ENCODE data around the gene SLC7A7.
"Not testable (repeated sequence)": the region's sequence is repeated elsewhere in the genome, so short reads cannot be mapped to it uniquely, and the experiment has no call there.

SLC7A7 gene

GRCh38 chr14:22814941-22815713, at the start of gene SLC7A7:
Gene SLC7A7 (minus strand): TSS chr14:22815435. CDS start chr14:22813398, 2,037 bp downstream.
- FAIRE-seq: no peak
- DNase-seq (ENCODE audit: insufficient read length, low spot score): no peak

GRCh38 chr14:22864979-22865378, 49.7 kb upstream of the SLC7A7 start:
- DNase-seq (ENCODE audit: insufficient read length, low spot score): no peak
- FAIRE-seq: no peak

- FAIRE-seq: no peak
These were observed 46.4 kb upstream of the SLC7A7 start for GRCh38 chr14:22861651-22862050.

GRCh38 chr14:22860377-22860776, 45.1 kb upstream of the SLC7A7 start:
- FAIRE-seq; DNase-seq (ENCODE audit: insufficient read length, low spot score): not testable (repeated sequence)

More at GRCh38 chr14:22861651-22862050, 46.4 kb upstream of the SLC7A7 start:
- DNase-seq (ENCODE audit: insufficient read length, low spot score): no peak

- FAIRE-seq: no peak
- DNase-seq (ENCODE audit: insufficient read length, low spot score): no peak
These were observed 41.2 kb upstream of the SLC7A7 start for GRCh38 chr14:22856428-22856827.

GRCh38 chr14:22854963-22855724, 39.9 kb upstream of the SLC7A7 start:
- DNase-seq (ENCODE audit: insufficient read length, low spot score) (no peak), FAIRE-seq (no peak)

GRCh38 chr14:22854296-22854695, 39.1 kb upstream of the SLC7A7 start:
- FAIRE-seq; DNase-seq (ENCODE audit: insufficient read length, low spot score): not testable (repeated sequence)

GRCh38 chr14:22852940-22853767, 37.9 kb upstream of the SLC7A7 start:
- FAIRE-seq (no peak), DNase-seq (ENCODE audit: insufficient read length, low spot score) (peak; percentile 56)

- FAIRE-seq: no peak
- no peak for DNase-seq (ENCODE audit: insufficient read length, low spot score)
These were observed 37.3 kb upstream of the SLC7A7 start for GRCh38 chr14:22852599-22852939.

GRCh38 chr14:22852178-22852577, 36.9 kb upstream of the SLC7A7 start:
- DNase-seq (ENCODE audit: insufficient read length, low spot score); FAIRE-seq: not testable (repeated sequence)

GRCh38 chr14:22850944-22851764, 35.9 kb upstream of the SLC7A7 start:
- FAIRE-seq: no peak
- DNase-seq (ENCODE audit: insufficient read length, low spot score): no peak

- DNase-seq (ENCODE audit: insufficient read length, low spot score): no peak
- no peak for FAIRE-seq
These were observed 34.1 kb upstream of the SLC7A7 start for GRCh38 chr14:22849212-22849819.

GRCh38 chr14:22848351-22849164, 33.3 kb upstream of the SLC7A7 start:
- FAIRE-seq: no peak

GRCh38 chr14:22847661-22848341, 32.6 kb upstream of the SLC7A7 start:
- DNase-seq (ENCODE audit: insufficient read length, low spot score): no peak
- FAIRE-seq: no peak

More at GRCh38 chr14:22848351-22849164, 33.3 kb upstream of the SLC7A7 start:
- no peak for DNase-seq (ENCODE audit: insufficient read length, low spot score)

GRCh38 chr14:22846811-22847307, 31.6 kb upstream of the SLC7A7 start:
- FAIRE-seq: no peak
- DNase-seq (ENCODE audit: insufficient read length, low spot score): no peak

GRCh38 chr14:22845821-22846625, 30.8 kb upstream of the SLC7A7 start:
- no peak for FAIRE-seq

GRCh38 chr14:22845103-22845394, 29.8 kb upstream of the SLC7A7 start:
- no peak for DNase-seq (ENCODE audit: insufficient read length, low spot score)
- no peak for FAIRE-seq

More at GRCh38 chr14:22845821-22846625, 30.8 kb upstream of the SLC7A7 start:
- no peak for DNase-seq (ENCODE audit: insufficient read length, low spot score)

All from HTR-8/SVneo (cell line).